A673 (cell line): ENCODE data around the gene CFAP100.

Experiments used
- CTCF ChIP-seq: fragments of 300-800, 200-600 bp; sonication (generic); conservative IDR thresholded peaks from 2 replicates; pipeline ENCODE4 v1.5.1; 2017; ENCODE audit warnings: low read depth, mild to moderate bottlenecking, antibody characterized with exemption, low read length, moderate library complexity, mixed read lengths
- EZH2 ChIP-seq: fragments of 200-600 bp; sonication (generic); IDR thresholded peaks from 2 replicates; pipeline ENCODE4 v1.6.1; 2017; ENCODE audit warnings: borderline replicate concordance, low read depth, mild to moderate bottlenecking, mixed read lengths, antibody characterized with exemption, low read length; ENCODE audit not compliant: poor library complexity, severe bottlenecking

GRCh38 chr3:126414961-126415660 lies 20.4 kb downstream of the CFAP100 start:
- TF ChIP-seq CTCF (no peak), EZH2 (no peak)
